Frontal cortex (tissue), 4 donors: Measurements from ENCODE around the gene ZSCAN26. TPM values are rescaled to one million over a fixed set of nuclear protein-coding genes. Genes with fewer than 3 reads are reported as not detected.
"Not testable (repeated sequence)": the region's sequence is repeated elsewhere in the genome, so short reads cannot be mapped to it uniquely, and the experiment has no call there.

Source experiments
- DNase-seq, 2 donors: peaks; one replicate each; pipeline ENCODE4 v3.0.0; 2012; ENCODE audit warnings: low spot score in 2 of 2
- FAIRE-seq: peaks from 2 replicates; lab custom pipeline; 2012; peaks lifted over from hg19 to GRCh38; lab: Jason Lieb, UNC
- small RNA-seq: library from RNA; depleted of rRNA; stranded (forward); fragments of <200 nt; gene quantifications from one replicate; pipeline ENCODE3, GENCODE V24; 2014
- total RNA-seq: library from RNA; depleted of rRNA; stranded (reverse); fragments of >200 nt; gene quantifications from one replicate; pipeline ENCODE4 v1.2.3, GENCODE V29; 2014
- donor health status: control.
- donor health status: control.
- donor health status: control.

ZSCAN26 gene
- total RNA-seq, 1 donor from 2014 or later: 36.3 TPM

DNA sequence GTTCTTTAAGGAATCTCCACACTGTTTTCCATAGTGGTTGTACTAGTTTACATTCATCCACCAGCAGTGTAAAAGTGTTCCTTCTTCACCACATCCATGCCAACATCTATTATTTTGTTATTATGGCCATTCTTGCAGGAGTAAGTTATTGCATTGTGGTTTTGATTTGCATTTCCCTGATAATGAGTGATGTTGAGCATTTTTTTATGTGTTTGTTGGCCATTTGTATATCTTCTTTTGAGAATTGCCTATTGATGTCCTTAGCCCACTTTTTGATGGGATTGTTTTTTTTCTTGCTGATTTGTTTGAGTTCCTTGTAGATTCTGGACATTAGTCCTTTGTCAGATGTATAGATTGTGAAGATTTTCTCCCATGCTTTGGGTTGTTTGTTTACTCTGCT, 39.4 kb downstream of the ZSCAN26 start:
- DNase-seq, FAIRE-seq: not testable (repeated sequence)

DNA sequence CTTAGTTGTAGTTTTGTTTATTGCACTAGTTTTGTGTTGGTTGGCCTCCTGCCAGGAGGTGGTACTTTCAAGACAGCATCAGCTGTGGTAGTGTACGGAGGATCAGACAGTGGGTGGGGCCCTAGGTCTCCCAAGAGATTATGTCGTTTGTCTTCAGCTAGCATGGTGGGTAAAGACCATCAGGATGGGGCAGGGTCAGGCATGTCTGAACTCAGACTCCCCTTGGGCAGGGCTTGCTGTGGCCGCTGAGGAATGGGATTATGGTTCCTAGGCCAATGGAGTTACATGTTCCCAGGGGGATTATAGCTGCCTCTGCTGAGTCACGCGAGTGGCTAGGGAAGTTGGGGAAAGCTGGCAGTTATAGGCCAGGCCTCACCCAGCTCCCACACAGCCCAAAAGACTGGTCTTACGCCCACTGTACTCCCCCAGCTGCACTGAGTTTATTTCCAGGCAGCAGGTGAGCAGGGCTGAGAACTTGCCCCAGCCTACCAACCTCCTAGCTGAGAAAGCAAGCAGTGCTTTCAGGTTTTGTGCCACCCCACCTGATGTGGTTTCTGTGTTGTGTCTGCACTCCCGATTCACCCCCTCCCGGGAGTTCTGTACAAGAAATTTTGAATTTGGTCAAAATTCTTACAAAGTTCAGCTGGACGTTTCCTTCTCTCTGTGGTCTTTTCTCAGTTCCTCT, 44.3 kb downstream of the ZSCAN26 start:
- no peak for FAIRE-seq
- no peak for DNase-seq

DNA sequence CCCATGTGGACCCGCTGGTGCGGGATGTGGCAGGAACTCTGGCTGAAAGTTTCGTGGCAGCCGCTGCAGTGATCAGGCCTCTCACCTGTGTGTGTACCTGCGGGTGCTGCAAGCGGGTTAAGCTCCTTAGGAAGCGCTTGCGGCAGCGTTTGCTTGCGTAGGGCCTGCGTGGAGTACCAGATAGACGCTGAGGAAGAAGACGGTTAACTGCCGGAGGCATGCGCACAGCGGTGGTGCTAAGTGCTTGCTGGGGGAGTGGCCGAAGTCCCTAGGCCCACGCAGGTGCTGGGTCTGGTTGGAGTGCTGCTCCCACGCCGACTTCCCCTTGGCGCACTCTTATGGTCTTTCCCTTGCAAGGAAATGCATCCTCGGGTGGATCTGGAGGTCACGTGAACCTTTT, 46.0 kb downstream of the ZSCAN26 start:
- no peak for FAIRE-seq
- DNase-seq: no peak

DNA sequence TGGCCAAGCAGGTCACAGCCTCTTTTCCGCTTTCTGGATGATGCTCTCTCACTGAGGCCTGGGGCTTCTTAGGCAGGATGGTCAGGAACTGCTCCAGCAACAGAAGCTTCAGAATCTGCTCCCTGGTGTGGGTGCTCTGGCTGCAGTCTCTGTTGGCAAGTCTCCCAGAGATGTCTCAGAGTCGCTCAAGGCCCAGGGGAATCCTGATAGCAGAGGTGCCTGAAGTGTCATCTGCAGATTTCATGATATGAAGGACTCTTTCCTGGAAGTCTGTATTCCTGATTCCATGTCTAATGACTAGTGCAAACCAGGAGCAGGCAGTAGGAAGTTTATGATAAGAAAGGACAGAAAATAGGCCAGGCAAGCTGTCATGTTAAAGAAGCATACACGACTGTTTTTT, 48.7 kb downstream of the ZSCAN26 start:
- DNase-seq (no peak), FAIRE-seq (no peak)

DNA sequence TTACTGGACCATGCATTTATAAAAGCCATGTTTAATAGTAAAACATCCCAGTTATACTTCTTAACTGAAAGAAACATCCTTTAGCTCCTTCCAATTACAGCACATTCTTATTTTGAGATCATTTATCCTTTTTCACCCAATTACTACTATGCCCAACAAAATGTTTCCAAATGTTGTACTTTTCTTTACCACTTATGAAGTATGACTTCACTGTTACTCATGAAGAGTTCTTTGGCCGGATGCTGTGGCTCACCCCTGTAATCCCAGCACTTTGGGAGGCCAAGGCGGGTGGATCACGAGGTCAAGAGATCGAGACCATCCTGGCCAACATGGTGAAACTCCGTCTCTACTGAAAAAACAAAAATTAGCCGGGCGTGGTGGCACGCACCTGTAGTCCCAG, 50.9 kb downstream of the ZSCAN26 start:
- not testable (repeated sequence) for FAIRE-seq, DNase-seq

DNA sequence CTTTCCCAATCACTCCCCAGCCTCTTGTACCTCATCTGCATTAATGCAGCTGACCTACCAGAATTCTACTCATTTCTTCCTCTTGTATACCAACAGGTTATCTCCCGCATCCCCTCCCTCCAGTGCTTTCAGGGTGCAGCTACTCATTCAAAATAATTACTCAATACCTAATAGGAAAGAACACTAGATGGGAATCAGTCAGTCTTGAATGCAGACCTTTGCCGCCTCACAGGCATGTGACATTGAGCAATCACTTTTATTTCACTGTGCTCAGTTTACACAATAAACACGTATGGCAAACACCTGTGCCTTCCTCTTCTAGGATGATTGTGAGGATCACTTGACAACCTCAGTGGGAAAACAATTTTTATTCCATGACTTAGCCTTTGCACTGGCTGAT, 55.7 kb downstream of the ZSCAN26 start:
- FAIRE-seq: no peak

DNA sequence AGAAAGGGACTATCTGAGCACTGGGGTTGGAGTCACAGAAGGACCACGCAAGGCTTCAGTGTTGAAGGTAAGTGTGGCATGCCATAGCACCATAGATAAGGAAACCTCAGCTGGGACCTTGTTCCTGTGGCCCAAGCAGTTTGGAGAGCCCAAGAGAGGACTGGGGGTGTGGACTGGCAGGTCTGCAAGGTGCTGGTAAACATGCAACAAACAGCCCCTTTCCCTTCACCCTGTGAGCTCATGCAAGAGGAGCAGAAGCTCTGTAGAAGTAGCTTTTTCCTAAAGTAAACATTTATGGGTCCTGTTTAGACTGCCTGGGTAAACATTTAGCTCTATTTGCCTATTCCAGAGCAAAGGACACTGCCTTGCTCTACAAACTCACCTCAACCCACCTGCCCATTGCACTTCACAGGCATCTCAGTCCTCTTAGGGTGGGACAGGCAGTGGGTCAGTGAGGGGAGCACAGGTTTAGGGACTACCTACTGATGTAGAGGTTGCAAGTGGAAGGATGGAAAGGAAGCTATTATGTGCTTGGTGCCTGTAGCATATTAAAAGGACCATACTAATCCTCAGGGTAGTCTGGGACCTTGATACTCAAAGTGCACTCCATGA, 57.0 kb downstream of the ZSCAN26 start:
- no peak for DNase-seq
- no peak for FAIRE-seq

More for the DNA sequence above, 55.7 kb downstream of the ZSCAN26 start:
- DNase-seq: no peak

DNA sequence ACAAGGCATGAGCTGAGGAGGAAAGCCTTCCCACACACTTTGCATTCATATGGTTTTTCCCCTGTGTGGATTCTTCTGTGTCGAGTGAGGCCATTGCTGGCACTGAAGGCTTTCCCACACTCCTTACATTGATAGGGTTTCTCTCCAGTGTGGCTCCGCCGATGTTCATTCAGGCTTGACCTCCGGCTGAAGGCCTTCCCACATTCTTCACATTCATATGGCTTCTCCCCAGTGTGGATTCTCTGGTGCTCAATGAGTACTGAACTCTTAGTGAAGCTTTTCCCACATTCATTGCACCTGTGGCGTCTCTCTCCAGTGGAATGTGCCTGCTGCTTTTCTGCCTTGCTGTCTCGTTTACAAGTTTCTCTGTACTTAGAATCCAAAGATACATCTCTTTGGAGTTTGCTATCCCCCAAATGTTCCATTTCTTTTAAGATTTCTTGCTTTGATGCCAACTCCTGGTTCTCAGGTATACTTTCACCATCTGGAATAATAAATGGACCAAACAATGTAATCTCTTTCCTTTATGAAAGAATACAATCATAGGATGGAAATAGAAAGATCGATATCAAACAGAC, 59.5 kb downstream of the ZSCAN26 start:
- DNase-seq (no peak), FAIRE-seq (no peak)

Small RNA genes within 50 kb of the gene (small RNA-seq; reads per million reads assigned to genes)
- gene AL021997.1 (not detected), gene AL021997.2 (not detected)

Other genes starting within 250 kb of the ZSCAN26 start
- gene ZNF165, start 186.6 kb upstream of the ZSCAN26 start, total RNA-seq: 1.2 TPM
- 14.3 TPM for gene ZSCAN16, start 142.5 kb upstream of the ZSCAN26 start, total RNA-seq
- gene ZKSCAN8, start 125.3 kb upstream of the ZSCAN26 start, total RNA-seq: 15.9 TPM
- gene ZSCAN9, start 41.9 kb upstream of the ZSCAN26 start, total RNA-seq: 45.7 TPM
- gene ZKSCAN4, start 14.9 kb upstream of the ZSCAN26 start, total RNA-seq: 9.4 TPM
- 3.7 TPM for gene NKAPL, start 7.8 kb upstream of the ZSCAN26 start, total RNA-seq
- 19.2 TPM for gene PGBD1, start 14.4 kb downstream of the ZSCAN26 start, total RNA-seq
- 13.5 TPM for gene ZSCAN31, start 69.0 kb downstream of the ZSCAN26 start, total RNA-seq
- 7.3 TPM for gene ZKSCAN3, start 82.8 kb downstream of the ZSCAN26 start, total RNA-seq
- gene ZSCAN12, start 132.6 kb downstream of the ZSCAN26 start, total RNA-seq: 18.8 TPM
- 11.0 TPM for gene ZSCAN23, start 176.3 kb downstream of the ZSCAN26 start, total RNA-seq
- gene GPX6, start 248.7 kb downstream of the ZSCAN26 start, total RNA-seq: not detected